CD4-positive, alpha-beta T cell treated with Interleukin-10 for 1 hour (primary cell): Measurements from ENCODE around the gene MACO1.
"Not testable (repeated sequence)": the region's sequence is repeated elsewhere in the genome, so short reads cannot be mapped to it uniquely, and the experiment has no call there.

Experiments used
- DNase-seq: peaks from one replicate; pipeline ENCODE4 v3.0.0-alpha.2; 2020

Gene MACO1

GRCh38 chr1:25460020-25460419 lies 29.3 kb downstream of the MACO1 start:
- DNase-seq = no peak

- not testable (repeated sequence) for DNase-seq
These were observed 30.1 kb downstream of the MACO1 start for GRCh38 chr1:25460816-25461215.

- no peak for DNase-seq
These were observed 31.2 kb downstream of the MACO1 start for GRCh38 chr1:25461849-25462248.

GRCh38 chr1:25462732-25463131 lies 32.0 kb downstream of the MACO1 start:
- DNase-seq = no peak

GRCh38 chr1:25467193-25467592 lies 36.5 kb downstream of the MACO1 start:
- no peak for DNase-seq

GRCh38 chr1:25467616-25468015 lies 36.9 kb downstream of the MACO1 start:
- no peak for DNase-seq

GRCh38 chr1:25468033-25468432 lies 37.3 kb downstream of the MACO1 start:
- no peak for DNase-seq

- no peak for DNase-seq
These were observed 38.5 kb downstream of the MACO1 start for GRCh38 chr1:25469177-25469576.

- DNase-seq = no peak
These were observed 41.8 kb downstream of the MACO1 start for GRCh38 chr1:25472471-25472870.

- DNase-seq = no peak
These were observed 43.0 kb downstream of the MACO1 start for GRCh38 chr1:25473653-25474225.

- DNase-seq = no peak
These were observed 43.8 kb downstream of the MACO1 start for GRCh38 chr1:25474439-25475047.

- DNase-seq = no peak
These were observed 45.7 kb downstream of the MACO1 start for GRCh38 chr1:25476186-25477097.

GRCh38 chr1:25477448-25478034 lies 46.8 kb downstream of the MACO1 start:
- no peak for DNase-seq

GRCh38 chr1:25478633-25479032 lies 47.9 kb downstream of the MACO1 start:
- DNase-seq = no peak

GRCh38 chr1:25481625-25482024 lies 50.9 kb downstream of the MACO1 start:
- no peak for DNase-seq

GRCh38 chr1:25482211-25482610 lies 51.5 kb downstream of the MACO1 start:
- no peak for DNase-seq

- DNase-seq = no peak
These were observed 53.4 kb downstream of the MACO1 start for GRCh38 chr1:25484096-25484495.

GRCh38 chr1:25484533-25484932 lies 53.8 kb downstream of the MACO1 start:
- no peak for DNase-seq

- DNase-seq = no peak
These were observed 55.1 kb downstream of the MACO1 start for GRCh38 chr1:25485536-25486411.

- no peak for DNase-seq
These were observed 55.9 kb downstream of the MACO1 start for GRCh38 chr1:25486602-25487001.

GRCh38 chr1:25487628-25488027 lies 56.9 kb downstream of the MACO1 start:
- peak; percentile 47 for DNase-seq

- DNase-seq = no peak
These were observed 61.6 kb downstream of the MACO1 start for GRCh38 chr1:25492323-25492722.

GRCh38 chr1:25494952-25495351 lies 64.3 kb downstream of the MACO1 start:
- no peak for DNase-seq
